Endothelial cell (in vitro differentiated cells): ENCODE measurements around the gene ATXN2L. TPM values are rescaled to one million over a fixed set of nuclear protein-coding genes. Genes with fewer than 3 reads are reported as not detected.

Source experiments
- DNase-seq: peaks from one replicate; pipeline ENCODE4 v3.0.0; 2021; ENCODE audit warnings: low spot score
- H3K27ac Mint-ChIP-seq: one replicate; pipeline ENCODE4 v1.8.0; 2021; ENCODE audit warnings: mixed read lengths, inconsistent platforms; ENCODE audit not compliant: unreplicated experiment
- H3K27me3 Mint-ChIP-seq: one replicate; pipeline ENCODE4 v1.8.0; 2021; ENCODE audit warnings: mild to moderate bottlenecking, moderate library complexity, mixed read lengths, inconsistent platforms; ENCODE audit not compliant: unreplicated experiment
- H3K36me3 Mint-ChIP-seq: one replicate; pipeline ENCODE4 v1.8.0; 2021; ENCODE audit warnings: mild to moderate bottlenecking, low read depth, mixed read lengths, inconsistent platforms; ENCODE audit not compliant: unreplicated experiment
- H3K4me1 Mint-ChIP-seq: one replicate; pipeline ENCODE4 v1.8.0; 2021; ENCODE audit warnings: mild to moderate bottlenecking, mixed read lengths, inconsistent platforms; ENCODE audit not compliant: unreplicated experiment
- H3K4me3 Mint-ChIP-seq: one replicate; pipeline ENCODE4 v1.8.0; 2021; ENCODE audit warnings: mild to moderate bottlenecking, mixed read lengths, inconsistent platforms; ENCODE audit not compliant: unreplicated experiment
- H3K9me3 Mint-ChIP-seq: one replicate; pipeline ENCODE4 v1.8.0; 2021; ENCODE audit warnings: mixed read lengths, inconsistent platforms; ENCODE audit not compliant: unreplicated experiment
- total RNA-seq: library from RNA; stranded (reverse); fragmentation: NEBNext Ultra II Directional; extraction: Animal tissue kit (Norgen Biotek cat#: 25700); gene quantifications from one replicate; pipeline ENCODE4 v1.2.1, GENCODE V29; 2021; ENCODE audit not compliant: unreplicated experiment
- TF ChIP-seq, protein P1 (sequence below): fragments of 200-600 bp; sonication (generic); IDR thresholded peaks from one replicate; pipeline ENCODE4 v1.5.0; 2021; ENCODE audit warnings: antibody characterized with exemption; ENCODE audit not compliant: unreplicated experiment

Gene ATXN2L
- total RNA-seq, 1 donor from 2014 or later: 184 TPM

DNA sequence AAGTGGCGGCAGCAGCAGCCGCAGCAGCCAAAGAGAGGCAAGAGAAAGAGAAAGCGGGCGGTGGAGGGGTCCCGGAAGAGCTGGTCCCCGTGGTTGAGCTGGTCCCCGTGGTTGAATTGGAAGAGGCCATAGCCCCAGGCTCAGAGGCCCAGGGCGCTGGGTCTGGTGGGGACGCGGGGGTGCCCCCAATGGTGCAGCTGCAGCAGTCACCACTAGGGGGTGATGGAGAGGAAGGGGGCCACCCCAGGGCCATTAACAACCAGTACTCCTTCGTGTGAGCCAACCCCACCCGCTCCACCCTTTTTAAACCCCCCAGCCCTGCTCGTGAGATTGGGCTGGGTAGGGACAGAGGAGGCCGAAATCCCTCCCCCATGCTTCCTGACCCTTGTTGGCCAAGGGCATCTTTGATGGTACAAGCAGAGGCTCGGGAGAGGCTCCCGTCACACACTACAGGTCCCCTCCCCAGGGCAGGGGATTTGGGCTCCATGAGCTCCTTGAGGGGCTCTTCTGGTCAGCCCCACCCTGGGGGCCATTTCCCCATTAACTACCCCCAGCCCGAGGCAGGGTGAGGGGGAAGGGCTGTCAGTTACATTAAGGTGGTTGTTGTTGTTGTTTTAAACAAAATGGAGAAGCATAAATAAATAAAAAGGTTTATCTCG lies 50.9 kb downstream of the ATXN2L start:
- H3K9me3 Mint-ChIP-seq: no peaks in the 10 kb centered on the region
- TF ChIP-seq, protein P1, sequence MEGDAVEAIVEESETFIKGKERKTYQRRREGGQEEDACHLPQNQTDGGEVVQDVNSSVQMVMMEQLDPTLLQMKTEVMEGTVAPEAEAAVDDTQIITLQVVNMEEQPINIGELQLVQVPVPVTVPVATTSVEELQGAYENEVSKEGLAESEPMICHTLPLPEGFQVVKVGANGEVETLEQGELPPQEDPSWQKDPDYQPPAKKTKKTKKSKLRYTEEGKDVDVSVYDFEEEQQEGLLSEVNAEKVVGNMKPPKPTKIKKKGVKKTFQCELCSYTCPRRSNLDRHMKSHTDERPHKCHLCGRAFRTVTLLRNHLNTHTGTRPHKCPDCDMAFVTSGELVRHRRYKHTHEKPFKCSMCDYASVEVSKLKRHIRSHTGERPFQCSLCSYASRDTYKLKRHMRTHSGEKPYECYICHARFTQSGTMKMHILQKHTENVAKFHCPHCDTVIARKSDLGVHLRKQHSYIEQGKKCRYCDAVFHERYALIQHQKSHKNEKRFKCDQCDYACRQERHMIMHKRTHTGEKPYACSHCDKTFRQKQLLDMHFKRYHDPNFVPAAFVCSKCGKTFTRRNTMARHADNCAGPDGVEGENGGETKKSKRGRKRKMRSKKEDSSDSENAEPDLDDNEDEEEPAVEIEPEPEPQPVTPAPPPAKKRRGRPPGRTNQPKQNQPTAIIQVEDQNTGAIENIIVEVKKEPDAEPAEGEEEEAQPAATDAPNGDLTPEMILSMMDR: peak; percentile 71
- DNase-seq: peak; percentile 56
- no peaks in the 10 kb centered on the region for H3K4me1 Mint-ChIP-seq
- peaks cover 4% of the 10 kb centered on the region for H3K27me3 Mint-ChIP-seq
- no peak overlapping the region for H3K4me3 Mint-ChIP-seq
- no peak overlapping the region for H3K27ac Mint-ChIP-seq
- H3K36me3 Mint-ChIP-seq: peaks cover 6% of the 10 kb centered on the region

DNA sequence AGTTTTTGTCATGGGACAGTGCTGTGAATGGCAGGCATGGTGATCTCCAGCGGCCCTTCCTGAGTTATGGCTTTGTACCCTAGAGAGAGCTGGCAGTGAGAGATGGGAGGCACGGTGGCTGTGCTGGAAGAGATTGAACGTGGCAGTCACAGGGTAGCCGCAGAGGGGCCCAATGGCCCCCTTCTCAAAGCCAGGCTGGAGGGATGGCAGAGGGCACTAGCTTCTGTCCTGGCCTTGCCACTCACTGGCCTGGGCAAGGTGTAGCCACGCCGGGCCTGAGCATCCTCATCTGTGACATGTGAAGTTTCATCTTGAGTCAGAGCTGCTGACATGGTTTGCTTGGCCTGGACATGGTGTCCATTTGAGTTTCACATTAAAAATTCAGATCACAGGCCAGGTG lies 51.6 kb downstream of the ATXN2L start:
- no peak overlapping the region for H3K4me3 Mint-ChIP-seq
- H3K9me3 Mint-ChIP-seq: no peaks in the 10 kb centered on the region
- peaks cover 3% of the 10 kb centered on the region for H3K4me1 Mint-ChIP-seq
- DNase-seq: no peak
- peaks cover 4% of the 10 kb centered on the region for H3K27me3 Mint-ChIP-seq
- H3K36me3 Mint-ChIP-seq: peaks cover 5% of the 10 kb centered on the region
- TF ChIP-seq, protein P1: no peak
- H3K27ac Mint-ChIP-seq: no peak overlapping the region

- Mint-ChIP-seq H3K36me3 (no peaks in the 10 kb centered on the region), H3K9me3 (no peaks in the 10 kb centered on the region), H3K4me1 (peaks cover 4% of the 10 kb centered on the region), H3K27me3 (peaks cover 4% of the 10 kb centered on the region), H3K4me3 (no peak overlapping the region), H3K27ac (no peak overlapping the region)
- DNase-seq: no peak
- TF ChIP-seq, protein P1: no peak
Observed at GRCh38 chr16:28875134-28876018, 52.6 kb downstream of the ATXN2L start.

GRCh38 chr16:28876019-28876659 lies 53.3 kb downstream of the ATXN2L start:
- H3K36me3 Mint-ChIP-seq: peaks cover 2% of the 10 kb centered on the region
- peaks cover 9% of the 10 kb centered on the region for H3K4me1 Mint-ChIP-seq
- H3K27me3 Mint-ChIP-seq: peaks cover 9% of the 10 kb centered on the region
- TF ChIP-seq, protein P1: no peak
- H3K4me3 Mint-ChIP-seq: no peak overlapping the region
- DNase-seq: no peak
- H3K27ac Mint-ChIP-seq: no peak overlapping the region
- no peaks in the 10 kb centered on the region for H3K9me3 Mint-ChIP-seq
